ENCODE results near the gene GRAMD4.

DNA sequence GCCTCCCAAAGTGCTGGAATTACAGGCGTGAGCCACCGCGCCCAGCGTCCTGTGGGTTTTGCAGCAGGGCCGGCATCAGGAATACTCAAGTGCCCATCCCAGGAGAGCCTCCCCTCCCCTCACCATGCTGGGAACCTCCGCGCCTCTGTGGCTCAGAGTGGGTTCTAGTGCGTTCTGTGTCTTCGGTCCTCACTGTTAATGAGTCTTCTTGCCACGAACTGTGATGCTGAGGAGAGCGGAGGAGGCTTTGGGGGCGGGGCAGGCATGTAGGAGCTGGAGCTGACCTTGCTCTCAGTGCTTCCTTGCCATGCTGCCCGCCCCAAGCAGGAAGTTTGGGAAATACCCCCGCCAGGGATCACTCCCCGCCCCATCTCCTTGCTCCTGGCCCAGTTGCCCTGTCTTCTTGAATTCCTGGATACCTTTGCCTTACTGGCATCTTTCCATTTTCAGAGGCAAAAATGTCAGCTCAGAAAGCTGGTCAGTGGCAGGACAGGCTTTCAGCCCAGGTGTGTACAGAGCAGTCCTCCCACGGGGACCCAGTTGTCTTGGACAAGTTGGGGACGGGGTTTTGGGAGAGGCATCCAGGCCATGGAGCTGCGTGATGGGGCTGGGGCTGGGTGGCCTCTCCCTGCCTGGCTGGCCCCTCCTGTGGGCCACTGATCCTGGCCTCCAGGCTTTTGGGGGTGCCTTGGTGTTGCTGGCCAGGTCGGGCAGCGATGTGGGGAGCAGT lies 5.1 kb downstream of the GRAMD4 start:
- TF ChIP-seq, protein P1, sequence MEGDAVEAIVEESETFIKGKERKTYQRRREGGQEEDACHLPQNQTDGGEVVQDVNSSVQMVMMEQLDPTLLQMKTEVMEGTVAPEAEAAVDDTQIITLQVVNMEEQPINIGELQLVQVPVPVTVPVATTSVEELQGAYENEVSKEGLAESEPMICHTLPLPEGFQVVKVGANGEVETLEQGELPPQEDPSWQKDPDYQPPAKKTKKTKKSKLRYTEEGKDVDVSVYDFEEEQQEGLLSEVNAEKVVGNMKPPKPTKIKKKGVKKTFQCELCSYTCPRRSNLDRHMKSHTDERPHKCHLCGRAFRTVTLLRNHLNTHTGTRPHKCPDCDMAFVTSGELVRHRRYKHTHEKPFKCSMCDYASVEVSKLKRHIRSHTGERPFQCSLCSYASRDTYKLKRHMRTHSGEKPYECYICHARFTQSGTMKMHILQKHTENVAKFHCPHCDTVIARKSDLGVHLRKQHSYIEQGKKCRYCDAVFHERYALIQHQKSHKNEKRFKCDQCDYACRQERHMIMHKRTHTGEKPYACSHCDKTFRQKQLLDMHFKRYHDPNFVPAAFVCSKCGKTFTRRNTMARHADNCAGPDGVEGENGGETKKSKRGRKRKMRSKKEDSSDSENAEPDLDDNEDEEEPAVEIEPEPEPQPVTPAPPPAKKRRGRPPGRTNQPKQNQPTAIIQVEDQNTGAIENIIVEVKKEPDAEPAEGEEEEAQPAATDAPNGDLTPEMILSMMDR (conservative IDR thresholded peaks at IDR 0.05), result no peak
- no peak for TF ChIP-seq EZH2 (IDR thresholded peaks at IDR 0.05; ENCODE audit: low read depth)
